Measurements from ENCODE around the gene NUP210L.
"Not testable (repeated sequence)": the region's sequence is repeated elsewhere in the genome, so short reads cannot be mapped to it uniquely, and the experiment has no call there.

NUP210L gene

DNA sequence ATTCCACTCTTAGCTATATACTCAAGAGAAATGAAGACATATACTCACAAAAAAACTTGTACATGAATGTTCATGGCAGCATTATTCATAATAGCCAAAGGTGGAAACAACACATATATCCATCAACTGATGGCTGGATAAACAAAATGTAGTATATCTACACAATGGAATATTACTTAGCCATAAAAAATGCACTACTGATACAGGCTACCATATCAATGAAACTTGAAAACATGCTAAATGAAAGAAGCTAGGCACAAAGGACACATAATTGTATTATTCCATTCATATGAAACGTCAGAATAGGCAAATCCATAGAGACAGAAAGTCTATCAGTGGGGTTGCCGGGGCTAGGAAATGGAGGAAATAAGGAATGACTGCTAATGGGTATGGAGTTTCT is 67.3 kb downstream of the NUP210L start:
- H3K79me2 ChIP-seq (ENCODE audit: insufficient read depth, low read length), result no peaks in the 10 kb centered on the region
- no peaks in the 10 kb centered on the region for H3K9me2 ChIP-seq (replicated peaks; ENCODE audit: low read depth, low read length)
- H3K4me1 ChIP-seq (ENCODE audit: insufficient read depth, low read length, poor library complexity, severe bottlenecking), result no peaks in the 10 kb centered on the region
- H4K20me1 ChIP-seq (ENCODE audit: insufficient read depth, low read length, poor library complexity, severe bottlenecking), result no peaks in the 10 kb centered on the region
- no peak overlapping the region for H2AFZ ChIP-seq (ENCODE audit: low read length)
- H3F3A ChIP-seq (ENCODE audit: low read depth), result no peaks in the 10 kb centered on the region
- no peak overlapping the region for H3K9ac ChIP-seq (ENCODE audit: low read depth, low read length, poor library complexity, severe bottlenecking)
- no peaks in the 10 kb centered on the region for H3K9me3 ChIP-seq (ENCODE audit: insufficient read depth, low read depth, low read length)
- H3K4me2 ChIP-seq (ENCODE audit: low read depth, low read length, poor library complexity, severe bottlenecking), result no peak overlapping the region
- H3K4me3 ChIP-seq (ENCODE audit: low read length, poor library complexity, severe bottlenecking), result no peak overlapping the region
- H3K27me3 ChIP-seq (ENCODE audit: insufficient read depth, low read length, poor library complexity, severe bottlenecking), result no peaks in the 10 kb centered on the region
- TF ChIP-seq EZH2phosphoT487 (IDR thresholded peaks at IDR 0.05; ENCODE audit: borderline replicate concordance), result no peak
- TF ChIP-seq, protein P1, sequence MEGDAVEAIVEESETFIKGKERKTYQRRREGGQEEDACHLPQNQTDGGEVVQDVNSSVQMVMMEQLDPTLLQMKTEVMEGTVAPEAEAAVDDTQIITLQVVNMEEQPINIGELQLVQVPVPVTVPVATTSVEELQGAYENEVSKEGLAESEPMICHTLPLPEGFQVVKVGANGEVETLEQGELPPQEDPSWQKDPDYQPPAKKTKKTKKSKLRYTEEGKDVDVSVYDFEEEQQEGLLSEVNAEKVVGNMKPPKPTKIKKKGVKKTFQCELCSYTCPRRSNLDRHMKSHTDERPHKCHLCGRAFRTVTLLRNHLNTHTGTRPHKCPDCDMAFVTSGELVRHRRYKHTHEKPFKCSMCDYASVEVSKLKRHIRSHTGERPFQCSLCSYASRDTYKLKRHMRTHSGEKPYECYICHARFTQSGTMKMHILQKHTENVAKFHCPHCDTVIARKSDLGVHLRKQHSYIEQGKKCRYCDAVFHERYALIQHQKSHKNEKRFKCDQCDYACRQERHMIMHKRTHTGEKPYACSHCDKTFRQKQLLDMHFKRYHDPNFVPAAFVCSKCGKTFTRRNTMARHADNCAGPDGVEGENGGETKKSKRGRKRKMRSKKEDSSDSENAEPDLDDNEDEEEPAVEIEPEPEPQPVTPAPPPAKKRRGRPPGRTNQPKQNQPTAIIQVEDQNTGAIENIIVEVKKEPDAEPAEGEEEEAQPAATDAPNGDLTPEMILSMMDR (conservative IDR thresholded peaks at IDR 0.05; ENCODE audit: low read length), result no peak
- no peaks in the 10 kb centered on the region for H3K36me3 ChIP-seq (ENCODE audit: insufficient read depth, low read length)

DNA sequence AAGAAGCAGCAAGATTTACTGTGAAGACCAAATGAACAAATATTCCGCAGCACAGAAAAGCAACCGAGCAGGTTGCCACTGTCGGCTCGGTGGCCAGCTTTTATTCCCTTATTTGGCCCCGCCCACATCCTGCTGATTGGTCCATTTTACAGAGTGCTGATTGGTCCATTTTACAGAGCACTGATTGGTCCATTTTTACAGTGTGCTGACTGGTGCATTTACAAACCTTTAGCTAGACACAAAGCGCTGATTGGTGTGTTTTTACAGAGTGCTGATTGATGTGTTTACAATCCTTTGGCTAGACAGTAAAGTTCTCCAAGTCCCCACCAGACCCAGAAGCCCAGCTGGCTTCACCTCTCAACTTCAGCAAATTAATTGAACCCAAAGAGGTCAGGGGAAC is 71.8 kb downstream of the NUP210L start:
- not testable (repeated sequence) for H2AFZ ChIP-seq (ENCODE audit: low read length); H3K4me1 ChIP-seq (ENCODE audit: insufficient read depth, low read length, poor library complexity, severe bottlenecking); H3K9me2 ChIP-seq (replicated peaks; ENCODE audit: low read depth, low read length); H3K27me3 ChIP-seq (ENCODE audit: insufficient read depth, low read length, poor library complexity, severe bottlenecking); H3K4me2 ChIP-seq (ENCODE audit: low read depth, low read length, poor library complexity, severe bottlenecking); H4K20me1 ChIP-seq (ENCODE audit: insufficient read depth, low read length, poor library complexity, severe bottlenecking); H3K79me2 ChIP-seq (ENCODE audit: insufficient read depth, low read length); H3F3A ChIP-seq (ENCODE audit: low read depth); H3K9me3 ChIP-seq (ENCODE audit: insufficient read depth, low read depth, low read length); H3K9ac ChIP-seq (ENCODE audit: low read depth, low read length, poor library complexity, severe bottlenecking); H3K4me3 ChIP-seq (ENCODE audit: low read length, poor library complexity, severe bottlenecking); H3K36me3 ChIP-seq (ENCODE audit: insufficient read depth, low read length)

- H3K9me3 ChIP-seq (ENCODE audit: insufficient read depth, low read depth, low read length), result peaks cover under 1% of the 10 kb centered on the region; the same call in 1 of the 2 replicates
- no peaks in the 10 kb centered on the region for H3K9me2 ChIP-seq (replicated peaks; ENCODE audit: low read depth, low read length)
- no peak overlapping the region for H3K4me2 ChIP-seq (ENCODE audit: low read depth, low read length, poor library complexity, severe bottlenecking)
- no peaks in the 10 kb centered on the region for H3F3A ChIP-seq (ENCODE audit: low read depth)
- H3K4me1 ChIP-seq (ENCODE audit: insufficient read depth, low read length, poor library complexity, severe bottlenecking), result no peaks in the 10 kb centered on the region
- TF ChIP-seq EZH2phosphoT487 (IDR thresholded peaks at IDR 0.05; ENCODE audit: borderline replicate concordance), result no peak
- TF ChIP-seq, protein P1 (conservative IDR thresholded peaks at IDR 0.05; ENCODE audit: low read length), result no peak
- no peaks in the 10 kb centered on the region for H3K36me3 ChIP-seq (ENCODE audit: insufficient read depth, low read length)
- no peaks in the 10 kb centered on the region for H4K20me1 ChIP-seq (ENCODE audit: insufficient read depth, low read length, poor library complexity, severe bottlenecking)
- no peaks in the 10 kb centered on the region for H3K27me3 ChIP-seq (ENCODE audit: insufficient read depth, low read length, poor library complexity, severe bottlenecking)
- no peaks in the 10 kb centered on the region for H3K79me2 ChIP-seq (ENCODE audit: insufficient read depth, low read length)
- H2AFZ ChIP-seq (ENCODE audit: low read length), result no peak overlapping the region
- H3K4me3 ChIP-seq (ENCODE audit: low read length, poor library complexity, severe bottlenecking), result no peak overlapping the region
- no peak overlapping the region for H3K9ac ChIP-seq (ENCODE audit: low read depth, low read length, poor library complexity, severe bottlenecking)
Observed at GRCh38 chr1:154081386-154082126, 73.3 kb downstream of the NUP210L start.

GRCh38 chr1:154076413-154076812 is 78.5 kb downstream of the NUP210L start:
- Histone ChIP-seq H3F3A (ENCODE audit: low read depth) (no peaks in the 10 kb centered on the region), H2AFZ (ENCODE audit: low read length) (no peak overlapping the region), H3K9me2 (replicated peaks; ENCODE audit: low read depth, low read length) (no peaks in the 10 kb centered on the region), H3K36me3 (ENCODE audit: insufficient read depth, low read length) (no peaks in the 10 kb centered on the region), H3K4me1 (ENCODE audit: insufficient read depth, low read length, poor library complexity, severe bottlenecking) (no peaks in the 10 kb centered on the region), H3K9ac (ENCODE audit: low read depth, low read length, poor library complexity, severe bottlenecking) (no peak overlapping the region), H3K4me3 (ENCODE audit: low read length, poor library complexity, severe bottlenecking) (no peak overlapping the region), H4K20me1 (ENCODE audit: insufficient read depth, low read length, poor library complexity, severe bottlenecking) (no peaks in the 10 kb centered on the region), H3K27me3 (ENCODE audit: insufficient read depth, low read length, poor library complexity, severe bottlenecking) (no peaks in the 10 kb centered on the region), H3K4me2 (ENCODE audit: low read depth, low read length, poor library complexity, severe bottlenecking) (no peak overlapping the region), H3K9me3 (ENCODE audit: insufficient read depth, low read depth, low read length) (peaks cover 4% of the 10 kb centered on the region; the same call in 1 of the 2 replicates), H3K79me2 (ENCODE audit: insufficient read depth, low read length) (no peaks in the 10 kb centered on the region)
- TF ChIP-seq, protein P1 (conservative IDR thresholded peaks at IDR 0.05; ENCODE audit: low read length), result no peak
- TF ChIP-seq EZH2phosphoT487 (IDR thresholded peaks at IDR 0.05; ENCODE audit: borderline replicate concordance), result no peak
